Inflammatory macrophage (primary cell): ENCODE results near the gene USP7.
"Not testable (repeated sequence)": the region's sequence is repeated elsewhere in the genome, so short reads cannot be mapped to it uniquely, and the experiment has no call there.

Experiments used
- DNase-seq, 2 donors: peaks; one replicate each; pipeline ENCODE4 v3.0.0-alpha.2; 2020 to 2022

USP7 gene

GRCh38 chr16:8858994-8859912 is 104.5 kb downstream of the USP7 start:
- no peak for DNase-seq

GRCh38 chr16:8855972-8856371 is 107.7 kb downstream of the USP7 start:
- no peak for DNase-seq

- no peak for DNase-seq
Observed at GRCh38 chr16:8855051-8855786, 108.5 kb downstream of the USP7 start.

GRCh38 chr16:8854298-8854948 is 109.3 kb downstream of the USP7 start:
- no peak for DNase-seq

GRCh38 chr16:8853611-8854010 is 110.1 kb downstream of the USP7 start:
- no peak for DNase-seq

- no peak for DNase-seq
Observed at GRCh38 chr16:8853150-8853549, 110.6 kb downstream of the USP7 start.

GRCh38 chr16:8852534-8852933 is 111.2 kb downstream of the USP7 start:
- no peak for DNase-seq

GRCh38 chr16:8851761-8852403 is 111.8 kb downstream of the USP7 start:
- no peak for DNase-seq

- peak; percentile 53 to 60 for DNase-seq
Observed at GRCh38 chr16:8850279-8850885, 113.3 kb downstream of the USP7 start.

- peak in 1 of 2 donors; percentile 17 for DNase-seq
Observed at GRCh38 chr16:8849411-8850011, 114.2 kb downstream of the USP7 start.

GRCh38 chr16:8848939-8849391 is 114.7 kb downstream of the USP7 start:
- DNase-seq, result no peak

GRCh38 chr16:8848231-8848938 is 115.3 kb downstream of the USP7 start:
- DNase-seq, result no peak

- DNase-seq, result no peak
Observed at GRCh38 chr16:8847623-8848022, 116.1 kb downstream of the USP7 start.

GRCh38 chr16:8847145-8847544 is 116.6 kb downstream of the USP7 start:
- no peak for DNase-seq

GRCh38 chr16:8846401-8846932 is 117.2 kb downstream of the USP7 start:
- no peak for DNase-seq

GRCh38 chr16:8845699-8846298 is 117.9 kb downstream of the USP7 start:
- DNase-seq, result no peak

GRCh38 chr16:8843296-8843695 is 120.4 kb downstream of the USP7 start:
- not testable (repeated sequence) for DNase-seq
